Measurements from ENCODE around the gene NDUFC1.

Gene NDUFC1

DNA sequence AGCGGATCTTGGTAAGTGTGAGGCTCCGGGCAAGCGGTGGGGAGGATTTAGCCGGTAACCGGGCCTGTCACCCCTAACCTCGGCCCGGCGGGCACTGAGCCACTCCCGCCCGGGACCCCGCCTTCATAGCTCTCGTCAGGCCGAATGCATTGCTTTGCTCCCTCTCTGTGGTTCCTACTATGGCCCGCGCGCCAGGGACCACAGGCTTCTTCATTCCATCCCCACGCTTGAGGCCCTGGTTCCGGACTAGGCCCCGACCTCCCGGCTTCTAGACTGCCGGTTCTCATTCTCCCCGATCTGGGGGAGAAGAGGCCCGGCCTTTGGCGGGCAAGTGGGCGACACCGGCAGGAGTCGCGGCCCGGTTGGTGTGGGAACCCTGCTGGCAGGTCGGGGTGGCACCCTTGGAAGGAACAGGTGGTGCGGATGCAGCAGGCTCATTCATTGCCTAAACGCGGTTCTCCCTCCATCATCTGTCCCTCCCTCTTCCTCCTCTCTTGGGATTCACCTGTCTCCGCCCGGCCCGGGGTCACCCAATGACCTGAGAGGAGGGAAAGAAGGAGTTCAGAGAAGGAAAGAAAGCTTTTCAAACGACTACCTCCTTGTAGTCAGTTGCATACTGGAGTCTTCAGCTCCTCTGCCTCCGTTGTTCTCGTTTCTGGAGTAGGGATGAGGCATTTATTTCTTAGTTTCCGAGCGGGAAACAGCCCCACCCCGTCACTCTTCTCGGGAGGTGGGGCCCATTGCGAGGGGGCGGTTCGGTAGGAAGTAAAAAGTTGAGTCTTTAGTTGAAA lies at the start of gene NDUFC1:
Gene NDUFC1 (minus strand): TSS at position 657 of the 791 bp plus-strand sequence. CDS start 6,679 bp downstream, outside the sequence.
- DNase-seq (ENCODE audit: extremely low read depth, low read depth), result no peak
- H3K4me3 ChIP-seq (replicated peaks; ENCODE audit: low read depth, low read length), result peak within 1 kb of the TSS; percentile 98
- TF ChIP-seq, protein P1, sequence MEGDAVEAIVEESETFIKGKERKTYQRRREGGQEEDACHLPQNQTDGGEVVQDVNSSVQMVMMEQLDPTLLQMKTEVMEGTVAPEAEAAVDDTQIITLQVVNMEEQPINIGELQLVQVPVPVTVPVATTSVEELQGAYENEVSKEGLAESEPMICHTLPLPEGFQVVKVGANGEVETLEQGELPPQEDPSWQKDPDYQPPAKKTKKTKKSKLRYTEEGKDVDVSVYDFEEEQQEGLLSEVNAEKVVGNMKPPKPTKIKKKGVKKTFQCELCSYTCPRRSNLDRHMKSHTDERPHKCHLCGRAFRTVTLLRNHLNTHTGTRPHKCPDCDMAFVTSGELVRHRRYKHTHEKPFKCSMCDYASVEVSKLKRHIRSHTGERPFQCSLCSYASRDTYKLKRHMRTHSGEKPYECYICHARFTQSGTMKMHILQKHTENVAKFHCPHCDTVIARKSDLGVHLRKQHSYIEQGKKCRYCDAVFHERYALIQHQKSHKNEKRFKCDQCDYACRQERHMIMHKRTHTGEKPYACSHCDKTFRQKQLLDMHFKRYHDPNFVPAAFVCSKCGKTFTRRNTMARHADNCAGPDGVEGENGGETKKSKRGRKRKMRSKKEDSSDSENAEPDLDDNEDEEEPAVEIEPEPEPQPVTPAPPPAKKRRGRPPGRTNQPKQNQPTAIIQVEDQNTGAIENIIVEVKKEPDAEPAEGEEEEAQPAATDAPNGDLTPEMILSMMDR (IDR thresholded peaks at IDR 0.05; ENCODE audit: low read depth, low read length, missing control alignments), result peak; percentile 4

DNA sequence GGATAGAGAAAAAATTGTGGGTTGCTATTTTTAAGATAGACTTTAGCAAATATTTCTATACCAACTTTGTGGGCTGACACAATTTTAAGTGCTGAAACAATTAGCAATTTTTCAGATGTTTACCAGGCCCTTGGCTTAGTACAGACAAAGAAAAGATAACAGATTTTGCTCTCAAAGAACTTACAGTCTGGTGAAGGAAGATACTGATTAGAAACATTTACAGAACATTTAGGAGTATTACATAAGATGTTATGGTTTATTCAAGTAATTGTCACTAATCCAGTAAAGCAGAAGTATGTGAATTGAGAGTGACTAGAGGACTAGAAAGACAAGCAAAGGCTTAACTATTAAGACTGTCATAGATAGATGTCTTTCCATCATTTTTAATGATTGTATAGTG lies 35.3 kb upstream of the NDUFC1 start:
- TF ChIP-seq, protein P1 (IDR thresholded peaks at IDR 0.05; ENCODE audit: low read depth, low read length, missing control alignments), result no peak
- DNase-seq (ENCODE audit: extremely low read depth, low read depth), result no peak
- H3K4me3 ChIP-seq (replicated peaks; ENCODE audit: low read depth, low read length), result no peak overlapping the region

DNA sequence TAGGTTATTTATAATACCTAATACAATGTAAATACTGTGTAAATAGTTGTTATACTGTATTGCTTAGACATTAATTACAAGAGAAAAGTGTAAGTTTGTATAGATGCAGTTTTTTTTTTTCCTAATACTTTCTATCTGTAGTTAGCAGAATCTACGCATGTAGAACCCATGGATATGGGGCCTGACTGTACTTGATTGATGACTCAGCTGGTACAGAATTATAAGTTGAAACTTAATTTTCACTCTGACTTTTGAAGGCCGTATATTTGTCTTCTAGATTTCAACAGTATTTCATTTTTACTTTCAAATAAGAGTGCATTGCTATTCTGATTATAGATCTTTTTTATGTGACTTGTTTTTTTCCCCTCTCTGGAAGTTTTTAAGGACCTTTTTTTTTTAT lies 30.8 kb upstream of the NDUFC1 start:
- no peak for DNase-seq (ENCODE audit: extremely low read depth, low read depth)
- TF ChIP-seq, protein P1 (IDR thresholded peaks at IDR 0.05; ENCODE audit: low read depth, low read length, missing control alignments), result no peak
- H3K4me3 ChIP-seq (replicated peaks; ENCODE audit: low read depth, low read length), result no peak overlapping the region

DNA sequence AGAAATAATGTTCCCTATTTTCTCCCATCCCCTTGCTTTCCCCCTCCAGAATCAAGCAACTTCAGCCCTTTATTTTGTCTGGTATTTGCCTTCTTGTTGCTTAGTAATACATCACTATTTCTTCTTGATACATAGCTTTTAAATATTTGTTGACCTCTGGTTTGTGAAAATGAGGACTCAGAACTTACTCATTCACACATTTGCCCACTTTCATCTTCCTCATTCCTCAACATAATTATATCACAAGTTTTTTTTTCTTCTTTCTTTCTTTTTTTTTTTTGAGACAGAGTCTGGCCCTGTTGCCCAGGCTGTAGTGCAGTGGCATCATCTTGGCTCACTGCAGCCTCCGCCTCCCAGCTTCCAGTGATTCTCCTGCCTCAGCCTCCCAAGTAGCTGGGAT lies 28.9 kb upstream of the NDUFC1 start:
- TF ChIP-seq, protein P1 (IDR thresholded peaks at IDR 0.05; ENCODE audit: low read depth, low read length, missing control alignments), result no peak
- no peak for DNase-seq (ENCODE audit: extremely low read depth, low read depth)
- H3K4me3 ChIP-seq (replicated peaks; ENCODE audit: low read depth, low read length), result no peak overlapping the region

DNA sequence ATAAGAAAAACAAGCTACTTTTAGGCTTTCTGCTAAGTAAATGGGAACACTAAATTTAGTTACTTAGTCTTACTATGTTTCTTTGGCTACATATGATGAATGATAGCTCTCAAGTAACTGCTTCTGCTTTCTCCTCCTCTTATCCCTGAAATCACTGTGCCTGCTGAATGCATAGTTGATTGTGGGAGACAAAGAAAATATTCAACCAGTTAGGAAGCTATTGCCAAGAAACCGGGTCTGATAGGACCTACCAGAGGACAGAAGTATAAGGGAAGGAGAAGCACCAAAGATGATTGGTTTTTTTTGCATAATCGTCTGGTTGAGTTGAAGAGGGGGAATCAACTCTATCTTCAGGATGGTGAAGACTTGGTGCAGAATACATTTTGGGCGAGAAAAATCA lies 28.0 kb upstream of the NDUFC1 start:
- DNase-seq (ENCODE audit: extremely low read depth, low read depth), result no peak
- TF ChIP-seq, protein P1 (IDR thresholded peaks at IDR 0.05; ENCODE audit: low read depth, low read length, missing control alignments), result no peak
- no peak overlapping the region for H3K4me3 ChIP-seq (replicated peaks; ENCODE audit: low read depth, low read length)

DNA sequence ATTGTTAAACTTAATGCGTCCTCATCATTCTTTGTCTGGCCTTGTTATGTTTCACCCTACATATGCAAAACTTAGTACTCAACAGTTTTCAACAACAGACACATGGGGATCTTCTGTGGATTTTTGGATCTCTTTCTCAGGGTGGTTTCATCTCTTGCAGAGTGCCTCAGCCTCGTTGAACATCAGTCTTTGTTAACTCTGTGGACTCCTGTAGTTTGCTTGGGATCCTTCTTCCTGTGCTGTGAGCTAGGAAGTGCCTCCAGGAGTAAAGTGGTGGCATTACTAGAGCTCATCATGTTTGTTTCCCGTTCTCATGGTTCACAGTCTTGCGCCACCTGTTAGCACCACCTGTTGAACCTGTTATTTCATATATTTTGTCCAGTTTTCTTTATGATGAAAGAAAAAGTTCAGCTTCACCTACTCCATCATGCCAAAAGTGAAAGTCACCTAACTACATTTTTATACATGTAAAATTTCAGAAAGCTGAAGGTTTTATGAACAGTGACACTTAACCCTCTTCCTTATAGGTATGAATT lies 27.5 kb upstream of the NDUFC1 start:
- TF ChIP-seq, protein P1 (IDR thresholded peaks at IDR 0.05; ENCODE audit: low read depth, low read length, missing control alignments), result no peak
- no peak overlapping the region for H3K4me3 ChIP-seq (replicated peaks; ENCODE audit: low read depth, low read length)
- DNase-seq (ENCODE audit: extremely low read depth, low read depth), result no peak
